Neural progenitor cell (in vitro differentiated cells): Measurements from ENCODE around the gene UBE2G2.

ENCODE experiments used
- CTCF ChIP-seq: fragments of 200-600 bp; sonication (generic); IDR thresholded peaks from 2 replicates; pipeline ENCODE4 v1.5.1; 2017; ENCODE audit warnings: antibody characterized with exemption, mild to moderate bottlenecking
- EZH2 ChIP-seq: fragments of 200-600 bp; sonication (generic); IDR thresholded peaks from 2 replicates; pipeline ENCODE4 v1.6.1; 2017; ENCODE audit warnings: antibody characterized with exemption, mild to moderate bottlenecking, moderate library complexity
- EZH2phosphoT487 ChIP-seq: fragments of 200-600 bp; sonication (generic); IDR thresholded peaks from 2 replicates; pipeline ENCODE4 v1.6.1; 2017; ENCODE audit warnings: antibody characterized with exemption

GRCh38 chr21:44762221-44763049 lies 39.2 kb downstream of the UBE2G2 start:
- no peak for TF ChIP-seq CTCF
- TF ChIP-seq EZH2 = no peak
- no peak for TF ChIP-seq EZH2phosphoT487
